Stimulated activated CD4-positive, alpha-beta T cell treated with anti-CD3 and anti-CD28 coated beads, Interleukin-4, amount 100 ng/mL, for 24 hours (primary cell): ENCODE results near the gene LRRC75A.
"Not testable (repeated sequence)": the region's sequence is repeated elsewhere in the genome, so short reads cannot be mapped to it uniquely, and the experiment has no call there.

Source experiments
- DNase-seq: peaks from one replicate; pipeline ENCODE4 v3.0.0-alpha.2; 2020

Gene LRRC75A

GRCh38 chr17:16447676-16448075 is 44.3 kb downstream of the LRRC75A start:
- no peak for DNase-seq

GRCh38 chr17:16446338-16446983 is 45.5 kb downstream of the LRRC75A start:
- DNase-seq: no peak

- DNase-seq: no peak
Measured at GRCh38 chr17:16444258-16444886, 47.6 kb downstream of the LRRC75A start.

DNA sequence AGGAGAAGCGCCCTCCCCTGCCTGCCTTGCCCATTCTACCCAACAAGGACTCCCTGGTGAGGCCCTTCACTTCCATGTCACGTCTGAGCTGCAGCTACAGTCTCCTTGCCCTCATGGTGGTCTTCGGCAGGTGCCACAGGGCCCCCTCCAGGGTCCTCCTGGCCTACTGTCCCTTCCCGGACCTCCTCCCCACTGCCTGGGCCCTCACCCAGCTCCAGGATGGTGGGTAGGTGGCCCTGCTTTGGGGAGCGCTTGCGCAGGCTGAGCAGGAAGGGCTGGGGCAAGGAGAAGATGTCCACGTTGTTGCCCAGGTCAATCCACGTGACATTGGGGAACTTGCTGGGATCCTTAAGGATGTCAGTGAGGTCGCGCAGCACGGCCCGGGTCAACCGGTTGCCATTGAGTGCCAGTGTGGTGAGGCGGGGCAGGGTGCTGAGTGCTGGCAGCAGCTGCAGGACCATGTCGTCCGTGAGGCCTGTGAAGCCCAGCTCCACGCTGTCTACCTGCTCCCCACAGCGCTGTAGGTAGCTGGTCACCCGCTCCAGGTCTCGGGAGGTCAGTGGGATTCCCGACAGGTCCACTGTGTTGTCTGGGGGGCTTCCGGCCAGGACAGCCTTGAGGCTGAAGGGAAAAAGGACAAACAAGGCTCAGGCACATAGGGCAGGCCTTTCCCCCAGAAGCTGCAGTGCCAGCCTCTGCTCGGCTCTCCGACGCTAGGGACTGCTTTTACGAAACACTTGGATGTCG is 48.3 kb downstream of the LRRC75A start:
- no peak for DNase-seq

- no peak for DNase-seq
Measured at GRCh38 chr17:16442594-16443510, 49.1 kb downstream of the LRRC75A start.

GRCh38 chr17:16442141-16442540 is 49.9 kb downstream of the LRRC75A start:
- no peak for DNase-seq

DNA sequence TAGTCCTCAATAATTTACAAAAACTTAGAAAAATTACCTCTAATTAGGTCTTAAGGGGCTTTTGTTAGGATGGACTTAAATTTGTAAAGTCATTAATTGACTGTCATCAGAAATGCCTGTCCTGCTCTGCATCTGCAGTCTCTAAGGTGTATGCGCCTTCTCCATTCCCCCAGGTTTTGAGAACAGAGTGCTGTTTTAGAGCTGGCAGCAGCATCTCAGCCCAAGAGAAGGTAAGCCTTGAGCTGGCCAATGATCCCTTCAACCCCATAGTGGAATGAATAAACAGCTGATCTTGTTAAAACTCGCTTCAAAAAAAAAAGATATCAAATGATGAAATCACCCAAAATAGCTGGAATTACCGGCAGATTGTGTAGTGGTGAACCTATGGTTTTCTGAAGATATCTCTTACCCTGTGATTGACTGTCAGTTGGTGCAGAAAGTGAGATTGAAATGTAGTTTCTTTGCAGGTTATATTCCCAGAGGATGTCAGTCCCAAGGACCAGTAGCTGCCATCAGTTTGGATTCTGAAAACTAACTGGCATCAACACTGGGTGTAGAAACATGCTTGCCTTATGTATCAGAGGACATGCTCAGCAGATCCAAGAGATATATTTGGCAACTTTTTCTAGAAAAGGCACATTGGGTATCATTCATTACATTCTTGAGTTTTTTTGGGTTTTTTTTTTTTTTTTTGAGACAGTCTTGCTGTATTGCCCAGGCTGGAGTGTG is 50.9 kb downstream of the LRRC75A start:
- DNase-seq: no peak

DNA sequence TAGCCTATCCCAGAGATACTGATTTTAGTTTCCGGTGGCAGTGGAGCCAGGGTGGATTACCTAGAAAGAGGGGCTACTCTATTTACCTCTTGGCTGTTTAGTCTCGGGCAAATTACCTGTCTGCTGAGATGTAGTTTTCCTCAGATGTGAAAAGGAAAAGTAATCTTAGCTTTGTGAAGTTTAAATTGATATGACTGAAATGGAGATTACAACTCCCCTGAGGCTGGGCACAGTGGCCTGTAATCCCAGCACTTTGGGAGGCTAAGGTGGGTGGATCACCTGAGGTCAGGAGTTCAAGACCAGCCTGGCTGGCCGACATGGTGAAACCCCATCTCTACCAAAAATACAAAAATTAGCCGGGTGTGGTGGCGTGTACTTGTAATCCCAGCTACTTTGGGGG is 51.6 kb downstream of the LRRC75A start:
- DNase-seq: not testable (repeated sequence)

GRCh38 chr17:16439811-16440351 is 52.1 kb downstream of the LRRC75A start:
- DNase-seq: no peak

DNA sequence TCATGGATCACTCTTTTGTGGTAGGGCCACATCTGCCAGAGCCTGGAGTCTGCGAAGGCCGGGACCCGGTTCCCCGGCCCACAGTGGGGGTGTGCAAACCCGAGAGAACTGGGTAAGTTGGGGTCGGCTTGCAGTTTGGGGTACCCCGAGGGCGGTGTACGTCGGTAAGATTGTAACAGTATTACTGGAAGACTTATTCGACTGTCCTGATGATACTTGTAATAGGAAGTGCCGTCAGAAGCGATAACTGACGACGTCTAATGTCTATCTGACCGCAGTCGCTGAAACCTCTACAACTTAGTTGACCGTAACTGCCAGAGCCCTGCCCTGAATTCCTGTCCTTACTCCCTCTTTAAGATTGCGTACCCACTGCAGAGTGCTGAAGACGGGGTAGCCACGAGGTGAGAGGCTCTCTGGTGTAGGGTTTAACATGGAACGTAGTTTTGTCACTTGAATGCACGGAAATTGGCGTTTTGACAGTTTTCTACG is 52.6 kb downstream of the LRRC75A start:
- no peak for DNase-seq

DNA sequence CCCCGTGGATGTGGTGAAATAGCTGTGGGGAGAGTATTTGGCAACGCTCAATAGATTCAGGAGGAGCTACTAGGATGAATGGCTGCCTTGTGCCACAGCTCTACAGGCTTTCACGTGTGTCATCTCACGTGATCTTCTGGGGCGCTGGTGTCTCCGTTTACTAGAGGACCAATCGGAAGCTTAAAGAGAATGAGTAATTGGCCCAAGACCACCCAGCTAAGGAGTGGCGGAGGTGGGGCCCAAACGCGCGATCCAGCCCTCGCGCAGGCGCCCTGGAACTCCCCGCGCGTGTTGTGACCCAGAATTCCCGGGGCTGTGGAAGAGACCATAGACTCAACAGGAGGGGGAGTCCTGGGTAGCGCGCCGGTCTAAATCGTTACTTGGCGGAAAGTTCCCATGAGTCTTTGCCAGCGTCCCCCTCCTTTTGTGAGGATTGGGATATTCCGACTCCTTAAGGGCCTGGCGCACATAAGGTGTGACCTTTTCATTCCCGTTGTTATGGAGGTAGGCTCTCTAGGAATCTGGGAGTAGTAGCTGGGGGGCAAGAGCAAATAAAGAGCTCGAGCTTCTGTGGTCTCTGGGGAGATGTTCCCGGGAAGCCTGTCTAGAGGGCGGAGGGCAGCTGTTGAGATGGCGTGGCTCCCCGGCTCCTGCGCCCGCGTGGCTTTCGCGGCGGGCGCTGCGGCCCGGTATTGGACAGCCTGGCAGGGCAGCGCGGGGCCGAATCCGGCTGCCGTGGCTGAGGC is 53.3 kb downstream of the LRRC75A start:
- peak; percentile 97 for DNase-seq

DNA sequence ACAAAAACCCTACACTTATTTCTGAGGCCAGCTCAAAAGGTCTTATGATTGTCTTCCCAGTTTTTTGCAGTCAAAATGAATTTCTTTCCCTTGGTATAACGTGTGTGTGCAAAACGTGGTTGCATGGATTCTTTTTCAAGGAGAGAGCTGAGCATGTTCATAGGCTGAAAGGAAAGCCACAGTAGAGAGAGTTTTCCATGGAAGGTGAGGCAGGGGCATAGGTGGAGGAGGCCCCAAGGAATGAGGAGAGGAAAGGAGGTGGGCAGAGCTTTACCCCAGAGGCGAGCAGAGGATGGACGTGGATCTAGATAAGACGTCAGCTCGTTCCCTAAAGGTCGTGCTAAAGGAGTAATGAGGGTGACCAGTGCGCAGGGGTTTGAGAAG is 53.8 kb downstream of the LRRC75A start:
- no peak for DNase-seq

- DNase-seq: no peak
Measured at GRCh38 chr17:16437083-16437482, 54.9 kb downstream of the LRRC75A start.

GRCh38 chr17:16435925-16436886 is 55.8 kb downstream of the LRRC75A start:
- DNase-seq: no peak

GRCh38 chr17:16434662-16435061 is 57.3 kb downstream of the LRRC75A start:
- DNase-seq: no peak

DNA sequence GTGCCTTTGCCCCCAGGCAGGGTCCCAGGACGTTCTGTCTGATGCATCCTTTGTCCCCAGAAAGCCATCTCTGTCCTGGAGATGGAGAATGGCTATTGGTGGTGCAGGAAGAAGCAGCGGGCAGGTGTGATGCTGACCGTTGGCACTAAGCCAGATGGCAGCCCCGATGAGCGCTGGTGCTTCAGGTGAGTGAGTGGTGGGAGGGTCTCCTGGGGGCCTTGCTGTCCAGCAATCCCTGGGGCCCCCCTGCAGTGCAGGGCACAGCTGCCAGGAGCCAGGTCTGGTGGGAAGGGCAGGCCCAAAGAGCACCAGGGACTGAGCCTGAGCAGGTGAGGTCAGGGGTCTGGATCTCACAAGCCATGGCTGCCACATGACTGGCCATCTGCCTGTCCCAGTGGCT is 58.5 kb downstream of the LRRC75A start:
- DNase-seq: no peak

DNA sequence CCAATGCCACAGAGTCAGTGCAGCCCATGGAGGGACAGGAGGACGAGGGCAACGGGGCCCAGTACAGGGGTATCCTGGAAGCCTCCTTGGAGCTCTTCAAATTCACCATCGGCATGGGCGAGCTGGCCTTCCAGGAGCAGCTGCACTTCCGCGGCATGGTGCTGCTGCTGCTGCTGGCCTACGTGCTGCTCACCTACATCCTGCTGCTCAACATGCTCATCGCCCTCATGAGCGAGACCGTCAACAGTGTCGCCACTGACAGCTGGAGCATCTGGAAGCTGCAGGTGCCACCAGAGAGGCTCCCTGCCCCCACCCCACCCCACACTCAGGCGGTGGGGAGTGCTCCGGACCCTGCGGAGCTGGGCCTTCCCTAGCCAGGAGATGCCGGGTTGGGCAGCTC is 60.0 kb downstream of the LRRC75A start:
- no peak for DNase-seq

DNA sequence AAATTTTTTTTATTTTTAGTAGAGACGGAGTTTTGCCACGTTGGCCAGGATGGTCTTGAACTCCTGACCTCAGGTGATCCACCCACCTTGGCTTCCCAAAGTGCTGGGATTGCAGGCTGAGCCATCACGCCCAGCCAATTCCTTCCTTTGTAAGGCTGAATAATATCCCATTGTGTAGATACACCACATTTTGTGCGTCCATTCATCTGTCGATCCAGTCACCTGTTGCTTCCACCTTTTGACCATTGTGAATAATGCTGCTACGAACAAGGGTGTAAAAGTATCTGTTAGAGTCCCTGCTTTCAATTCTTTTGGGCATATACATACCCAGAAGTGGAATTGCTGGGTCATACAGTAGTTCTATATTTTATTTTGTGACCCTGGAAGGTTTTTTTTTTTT is 61.3 kb downstream of the LRRC75A start:
- no peak for DNase-seq

GRCh38 chr17:16429083-16429482 is 62.9 kb downstream of the LRRC75A start:
- DNase-seq: no peak
